ENCODE measurements around the gene CHST6. TPM values are rescaled to one million over a fixed set of nuclear protein-coding genes. Genes with fewer than 3 reads are reported as not detected.
A peak's percentile ranks its signal among the peaks of the same experiment; 100 is the strongest.
"Not testable (repeated sequence)": the region's sequence is repeated elsewhere in the genome, so short reads cannot be mapped to it uniquely, and the experiment has no call there.

The CHST6 gene
- total RNA-seq: 0.17 and 0.26 TPM in 2 replicates
- 0.02 and 0.16 TPM in 2 replicates for polyA plus RNA-seq
- polyA plus RNA-seq (2012): 0.02 and 0.15 TPM in 2 replicates
- 0.11 TPM in 1 of 2 replicates, not detected in the other for polyA minus RNA-seq (ENCODE audit: low replicate concordance)

GRCh38 chr16:75495076-75495674, at the start of gene CHST6:
TSS of gene CHST6 (minus strand) at chr16:75495441. CDS start at chr16:75479828, 15,613 bp downstream.
- peak in 1 of 2 donors; percentile 52 for DNase-seq (ENCODE audit: low read depth in 2 of 2)

DNA sequence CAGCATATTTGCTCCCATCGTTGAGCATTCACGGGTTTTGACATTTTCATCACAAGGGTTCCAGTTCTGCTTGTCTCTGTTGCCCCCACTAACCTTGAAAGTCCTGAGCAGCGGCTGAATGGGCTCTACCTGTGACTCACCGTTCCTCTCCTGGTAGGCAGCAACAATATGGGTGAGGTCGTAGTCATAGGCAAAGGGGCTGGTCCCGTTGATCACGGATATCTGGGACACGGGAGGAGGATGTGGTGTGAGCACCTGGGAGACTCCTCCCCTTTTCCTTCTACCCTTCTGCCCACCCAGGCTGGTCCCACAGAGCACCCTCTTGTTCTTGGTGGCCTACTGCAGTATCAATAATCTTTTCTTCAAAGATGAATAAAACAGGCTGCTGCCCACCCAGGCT, 47.2 kb upstream of the CHST6 start:
- not testable (repeated sequence) for H4K20me1 ChIP-seq (ENCODE audit: control insufficient read depth, extremely low read depth, insufficient read depth, low read length); H3K4me2 ChIP-seq (ENCODE audit: extremely low read depth, insufficient read depth, low read length); DNase-seq (ENCODE audit: low read depth in 2 of 2); H3K4me3 ChIP-seq (replicated peaks in 1 of 4; ENCODE audit: control extremely low read depth in 1 of 4, insufficient read depth in 1 of 4, low read depth in 3 of 4, low read length in 4 of 4); H3K27ac ChIP-seq (ENCODE audit: insufficient read depth, low read length); H3K36me3 ChIP-seq (ENCODE audit: control insufficient read depth, insufficient read depth, low read length); H3K9me3 ChIP-seq (ENCODE audit: control insufficient read depth, insufficient read depth, low read depth, low read length); H3K9ac ChIP-seq (ENCODE audit: insufficient read depth, low read length); H3K27me3 ChIP-seq (ENCODE audit: control insufficient read depth, insufficient read depth, low read length); H2AFZ ChIP-seq (ENCODE audit: low read length); H3K4me1 ChIP-seq (ENCODE audit: control insufficient read depth, extremely low read depth, insufficient read depth, low read length); H3K79me2 ChIP-seq (ENCODE audit: control insufficient read depth, insufficient read depth, low read length)

More at GRCh38 chr16:75495076-75495674, at the start of gene CHST6:
- Histone ChIP-seq H3K27me3 (ENCODE audit: control insufficient read depth, insufficient read depth, low read length) (peaks cover 5% of the 10 kb centered on the region), H3K4me1 (ENCODE audit: control insufficient read depth, extremely low read depth, insufficient read depth, low read length) (no peaks in the 10 kb centered on the region), H3K36me3 (ENCODE audit: control insufficient read depth, insufficient read depth, low read length) (no peaks in the 10 kb centered on the region), H4K20me1 (ENCODE audit: control insufficient read depth, extremely low read depth, insufficient read depth, low read length) (no peaks in the 10 kb centered on the region), H3K4me2 (ENCODE audit: extremely low read depth, insufficient read depth, low read length) (peak within 1 kb of the TSS; percentile 84), H3K9me3 (ENCODE audit: control insufficient read depth, insufficient read depth, low read depth, low read length) (no peaks in the 10 kb centered on the region), H3K4me3 (replicated peaks in 1 of 4; ENCODE audit: control extremely low read depth in 1 of 4, insufficient read depth in 1 of 4, low read depth in 3 of 4, low read length in 4 of 4) (peak within 1 kb of the TSS; percentile 6 to 42 (median 24)), H3K27ac (ENCODE audit: insufficient read depth, low read length) (no peak within 1 kb of the TSS), H3K79me2 (ENCODE audit: control insufficient read depth, insufficient read depth, low read length) (no peaks in the 10 kb centered on the region), H3K9ac (ENCODE audit: insufficient read depth, low read length) (no peak within 1 kb of the TSS), H2AFZ (ENCODE audit: low read length) (peak within 1 kb of the TSS; percentile 34)
- no peak for TF ChIP-seq EZH2 (IDR thresholded peaks at IDR 0.05; ENCODE audit: low read length, missing control alignments)
- TF ChIP-seq, protein P1, sequence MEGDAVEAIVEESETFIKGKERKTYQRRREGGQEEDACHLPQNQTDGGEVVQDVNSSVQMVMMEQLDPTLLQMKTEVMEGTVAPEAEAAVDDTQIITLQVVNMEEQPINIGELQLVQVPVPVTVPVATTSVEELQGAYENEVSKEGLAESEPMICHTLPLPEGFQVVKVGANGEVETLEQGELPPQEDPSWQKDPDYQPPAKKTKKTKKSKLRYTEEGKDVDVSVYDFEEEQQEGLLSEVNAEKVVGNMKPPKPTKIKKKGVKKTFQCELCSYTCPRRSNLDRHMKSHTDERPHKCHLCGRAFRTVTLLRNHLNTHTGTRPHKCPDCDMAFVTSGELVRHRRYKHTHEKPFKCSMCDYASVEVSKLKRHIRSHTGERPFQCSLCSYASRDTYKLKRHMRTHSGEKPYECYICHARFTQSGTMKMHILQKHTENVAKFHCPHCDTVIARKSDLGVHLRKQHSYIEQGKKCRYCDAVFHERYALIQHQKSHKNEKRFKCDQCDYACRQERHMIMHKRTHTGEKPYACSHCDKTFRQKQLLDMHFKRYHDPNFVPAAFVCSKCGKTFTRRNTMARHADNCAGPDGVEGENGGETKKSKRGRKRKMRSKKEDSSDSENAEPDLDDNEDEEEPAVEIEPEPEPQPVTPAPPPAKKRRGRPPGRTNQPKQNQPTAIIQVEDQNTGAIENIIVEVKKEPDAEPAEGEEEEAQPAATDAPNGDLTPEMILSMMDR (conservative IDR thresholded peaks at IDR 0.05 in 1 of 2, IDR thresholded peaks at IDR 0.05 in 1 of 2; ENCODE audit: low read depth in 1 of 2, low read length in 2 of 2): no peak

- TF ChIP-seq EZH2 (IDR thresholded peaks at IDR 0.05; ENCODE audit: low read length, missing control alignments): no peak
- TF ChIP-seq, protein P1 (conservative IDR thresholded peaks at IDR 0.05 in 1 of 2, IDR thresholded peaks at IDR 0.05 in 1 of 2; ENCODE audit: low read depth in 1 of 2, low read length in 2 of 2): no peak
Observed at GRCh38 chr16:75541236-75541635, 46.0 kb upstream of the CHST6 start.

GRCh38 chr16:75538882-75539565, 43.8 kb upstream of the CHST6 start:
- H3K27me3 ChIP-seq (ENCODE audit: control insufficient read depth, insufficient read depth, low read length); H3K79me2 ChIP-seq (ENCODE audit: control insufficient read depth, insufficient read depth, low read length); H2AFZ ChIP-seq (ENCODE audit: low read length); H3K4me3 ChIP-seq (replicated peaks in 1 of 4; ENCODE audit: control extremely low read depth in 1 of 4, insufficient read depth in 1 of 4, low read depth in 3 of 4, low read length in 4 of 4); H4K20me1 ChIP-seq (ENCODE audit: control insufficient read depth, extremely low read depth, insufficient read depth, low read length); H3K9ac ChIP-seq (ENCODE audit: insufficient read depth, low read length); H3K36me3 ChIP-seq (ENCODE audit: control insufficient read depth, insufficient read depth, low read length); H3K27ac ChIP-seq (ENCODE audit: insufficient read depth, low read length); H3K9me3 ChIP-seq (ENCODE audit: control insufficient read depth, insufficient read depth, low read depth, low read length); DNase-seq (ENCODE audit: low read depth in 2 of 2); H3K4me1 ChIP-seq (ENCODE audit: control insufficient read depth, extremely low read depth, insufficient read depth, low read length); H3K4me2 ChIP-seq (ENCODE audit: extremely low read depth, insufficient read depth, low read length): not testable (repeated sequence)

More at GRCh38 chr16:75541236-75541635, 46.0 kb upstream of the CHST6 start:
- Histone ChIP-seq H4K20me1 (ENCODE audit: control insufficient read depth, extremely low read depth, insufficient read depth, low read length) (no peaks in the 10 kb centered on the region), H3K4me1 (ENCODE audit: control insufficient read depth, extremely low read depth, insufficient read depth, low read length) (no peaks in the 10 kb centered on the region), H3K27me3 (ENCODE audit: control insufficient read depth, insufficient read depth, low read length) (no peaks in the 10 kb centered on the region), H2AFZ (ENCODE audit: low read length) (no peak overlapping the region), H3K9me3 (ENCODE audit: control insufficient read depth, insufficient read depth, low read depth, low read length) (no peaks in the 10 kb centered on the region), H3K36me3 (ENCODE audit: control insufficient read depth, insufficient read depth, low read length) (no peaks in the 10 kb centered on the region), H3K4me2 (ENCODE audit: extremely low read depth, insufficient read depth, low read length) (no peak overlapping the region), H3K9ac (ENCODE audit: insufficient read depth, low read length) (no peak overlapping the region), H3K79me2 (ENCODE audit: control insufficient read depth, insufficient read depth, low read length) (no peaks in the 10 kb centered on the region), H3K27ac (ENCODE audit: insufficient read depth, low read length) (no peak overlapping the region), H3K4me3 (replicated peaks in 1 of 4; ENCODE audit: control extremely low read depth in 1 of 4, insufficient read depth in 1 of 4, low read depth in 3 of 4, low read length in 4 of 4) (no peak overlapping the region)
- DNase-seq (ENCODE audit: low read depth in 2 of 2): no peak

Measured in fibroblast of lung (primary cell).